Mesenchymal stem cell (in vitro differentiated cells and primary cell): ENCODE measurements around the gene TALDO1.
A peak's percentile ranks its signal among the peaks of the same experiment; 100 is the strongest.

ENCODE experiments used
- DNase-seq: peaks from one replicate; pipeline ENCODE4 v3.0.0-alpha.2; 2013
- H2AFZ ChIP-seq: one replicate; pipeline ENCODE4 v1.6.1; 2013; ENCODE audit warnings: low read depth, mild to moderate bottlenecking, control low read depth, inconsistent platforms, low read length, moderate library complexity
- H2AK5ac ChIP-seq: 2 replicates; pipeline ENCODE4 v1.6.1; 2013; ENCODE audit warnings: low read length, moderate library complexity, mild to moderate bottlenecking, inconsistent platforms; ENCODE audit not compliant: severe bottlenecking
- H2BK120ac ChIP-seq: one replicate; pipeline ENCODE4 v1.6.1; 2013; ENCODE audit warnings: low read depth, mild to moderate bottlenecking, inconsistent platforms, low read length, moderate library complexity
- H2BK12ac ChIP-seq, 2 experiments: one replicate each; pipeline ENCODE4 v1.6.1; 2013; ENCODE audit warnings: inconsistent platforms in 2 of 2, low read length in 2 of 2, mild to moderate bottlenecking in 2 of 2, moderate library complexity in 2 of 2, control low read depth in 1 of 2
- H2BK15ac ChIP-seq: one replicate; pipeline ENCODE4 v1.6.1; 2013; ENCODE audit warnings: mild to moderate bottlenecking, low read depth, inconsistent platforms; ENCODE audit not compliant: poor library complexity, severe bottlenecking
- H2BK5ac ChIP-seq: 2 replicates; pipeline ENCODE4 v1.6.1; 2013; ENCODE audit warnings: low read depth, mild to moderate bottlenecking, low read length, control low read depth, inconsistent platforms; ENCODE audit not compliant: poor library complexity, severe bottlenecking
- H3K14ac ChIP-seq, 2 experiments: one replicate each; pipeline ENCODE4 v1.6.1; 2013; ENCODE audit warnings: inconsistent platforms in 2 of 2, low read length in 2 of 2, control low read depth in 1 of 2, mild to moderate bottlenecking in 1 of 2, moderate library complexity in 1 of 2
- H3K18ac ChIP-seq, 2 experiments: one replicate each; pipeline ENCODE4 v1.6.1; 2013; ENCODE audit warnings: inconsistent platforms in 2 of 2, low read length in 2 of 2, control low read depth in 1 of 2, low read depth in 1 of 2, mild to moderate bottlenecking in 1 of 2
- H3K23ac ChIP-seq, 2 experiments: one replicate each; pipeline ENCODE4 v1.6.1; 2013; ENCODE audit warnings: inconsistent platforms in 2 of 2, low read length in 2 of 2, mild to moderate bottlenecking in 2 of 2, moderate library complexity in 2 of 2, control low read depth in 1 of 2
- H3K27ac ChIP-seq: 2 replicates; pipeline ENCODE4 v1.5.1; 2013; ENCODE audit warnings: mild to moderate bottlenecking, moderate library complexity, low read length, control low read depth, inconsistent platforms; ENCODE audit not compliant: poor library complexity, severe bottlenecking
- H3K27me3 ChIP-seq, 2 experiments: 2 replicates each; pipeline versions ENCODE4 v1.6.1 to v1.7.0; 2013; ENCODE audit warnings: low read length in 2 of 2, mild to moderate bottlenecking in 2 of 2, moderate library complexity in 2 of 2, control low read depth in 1 of 2, inconsistent platforms in 1 of 2; ENCODE audit not compliant: control insufficient read depth in 1 of 2, insufficient read depth in 1 of 2
- H3K36me3 ChIP-seq, 2 experiments: 2 replicates each; pipeline versions ENCODE4 v1.6.1 to v1.7.0; 2013; ENCODE audit warnings: low read length in 2 of 2, control low read depth in 1 of 2, inconsistent platforms in 1 of 2, low read depth in 1 of 2, mild to moderate bottlenecking in 1 of 2; ENCODE audit not compliant: insufficient read depth in 2 of 2, control insufficient read depth in 1 of 2
- H3K4ac ChIP-seq, 2 experiments: one replicate each; pipeline ENCODE4 v1.6.1; 2013; ENCODE audit warnings: inconsistent platforms in 2 of 2, low read length in 2 of 2, mild to moderate bottlenecking in 2 of 2, moderate library complexity in 2 of 2, control low read depth in 1 of 2, low read depth in 1 of 2
- H3K4me1 ChIP-seq: 2 replicates; pipeline ENCODE4 v1.6.1; 2013; ENCODE audit warnings: low read depth, low read length, control low read depth; ENCODE audit not compliant: control insufficient read depth, insufficient read depth
- H3K4me2 ChIP-seq: 2 replicates; pipeline ENCODE4 v1.6.1; 2013; ENCODE audit warnings: low read length, mild to moderate bottlenecking, inconsistent platforms; ENCODE audit not compliant: poor library complexity, severe bottlenecking
- H3K4me3 ChIP-seq, 2 experiments: 2 replicates each; pipeline versions ENCODE4 v1.5.1 to v1.7.0; 2013; ENCODE audit warnings: low read length in 2 of 2, mild to moderate bottlenecking in 2 of 2, control low read depth in 1 of 2, low read depth in 1 of 2; ENCODE audit not compliant: insufficient read depth in 1 of 2
- H3K79me1 ChIP-seq: replicated peaks from 2 replicates; pipeline ENCODE4 v1.6.1; 2013; ENCODE audit warnings: mild to moderate bottlenecking, control low read depth, low read length, inconsistent platforms; ENCODE audit not compliant: poor library complexity, severe bottlenecking
- H3K9ac ChIP-seq: 2 replicates; pipeline ENCODE4 v1.7.0; 2013; ENCODE audit warnings: mild to moderate bottlenecking, low read length, moderate library complexity
- H3K9me3 ChIP-seq: 2 replicates; pipeline ENCODE4 v1.7.0; 2013; ENCODE audit warnings: mild to moderate bottlenecking, low read length; ENCODE audit not compliant: control insufficient read depth
- H4K8ac ChIP-seq: one replicate; pipeline ENCODE4 v1.6.1; 2013; ENCODE audit warnings: inconsistent platforms, mild to moderate bottlenecking, low read length, moderate library complexity
- H4K91ac ChIP-seq: one replicate; pipeline ENCODE4 v1.6.1; 2013; ENCODE audit warnings: mild to moderate bottlenecking, low read length, inconsistent platforms
- WGBS: methylation state at CpG from one replicate; pipeline ENCODE4 v1.1.7; 2013; ENCODE audit warnings: mixed read lengths; 5-methylcytosine and 5-hydroxymethylcytosine counted together

TALDO1 gene

DNA sequence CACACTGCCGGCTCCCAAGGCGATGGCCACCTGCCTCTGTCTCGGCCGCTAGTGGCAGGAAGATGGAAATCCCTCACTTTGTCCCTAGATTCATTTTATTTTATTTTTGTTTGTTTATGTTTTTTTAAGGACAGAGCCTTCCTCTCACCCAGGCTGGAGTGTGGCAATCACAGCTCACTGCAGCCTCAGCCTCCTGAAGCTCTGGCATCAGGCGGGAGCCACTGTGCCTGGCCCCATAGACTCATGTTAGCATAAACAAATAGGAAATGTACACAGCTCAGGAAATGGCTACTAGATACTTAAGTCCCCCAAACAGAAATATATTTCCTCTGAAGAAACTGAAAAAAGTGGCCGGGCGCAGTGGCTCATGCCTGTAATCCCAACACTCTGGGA lies 48.2 kb upstream of the TALDO1 start:
- peaks cover 29 to 36% of the 10 kb centered on the region in 2 experiments for H3K36me3 ChIP-seq
- H3K14ac ChIP-seq, result no peak overlapping the region
- no peak overlapping the region for H2BK15ac ChIP-seq
- peaks cover 12% of the 10 kb centered on the region for H3K79me1 ChIP-seq
- no peak overlapping the region for H4K8ac ChIP-seq
- WGBS, result 21% methylated on average over 4 of the region's 7 CpGs
- H3K4me2 ChIP-seq, result no peak overlapping the region
- H3K4me3 ChIP-seq, result no peak overlapping the region
- peak; percentile 86 for DNase-seq
- no peak overlapping the region for H3K4ac ChIP-seq
- no peak overlapping the region for H2BK5ac ChIP-seq
- no peak overlapping the region for H3K23ac ChIP-seq
- H3K9ac ChIP-seq, result peak overlapping the region; percentile 32
- no peak overlapping the region for H2AFZ ChIP-seq
- H2BK120ac ChIP-seq, result no peak overlapping the region
- H3K9me3 ChIP-seq, result no peaks in the 10 kb centered on the region
- H2AK5ac ChIP-seq, result no peak overlapping the region
- peaks cover 50% of the 10 kb centered on the region for H3K4me1 ChIP-seq
- no peaks in the 10 kb centered on the region for H3K27me3 ChIP-seq
- peak overlapping the region in 1 of 2 experiments; percentile 90 for H2BK12ac ChIP-seq
- peak overlapping the region; percentile 19 for H4K91ac ChIP-seq
- H3K18ac ChIP-seq, result peak overlapping the region; percentile 16 to 82
- peak overlapping the region; percentile 1 for H3K27ac ChIP-seq

DNA sequence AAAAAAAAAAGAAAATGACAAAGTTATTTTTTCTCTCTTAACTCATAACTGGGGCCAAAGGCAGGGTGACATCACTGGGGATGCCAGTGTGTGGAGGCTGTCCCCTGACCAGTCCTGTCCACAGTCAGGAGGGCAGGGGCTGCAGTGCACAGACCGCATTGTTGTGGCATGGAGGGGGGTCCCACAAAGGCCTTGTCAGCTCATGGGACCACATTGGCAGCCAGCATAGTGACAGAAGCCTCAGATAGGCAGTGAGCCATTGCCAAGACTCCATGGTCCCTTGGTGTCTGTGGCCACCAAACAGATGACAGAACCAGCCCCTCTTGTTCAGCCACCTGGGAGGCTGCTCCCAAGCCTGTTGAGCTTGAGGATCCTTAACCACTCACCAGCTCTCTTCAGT lies 47.5 kb upstream of the TALDO1 start:
- Histone ChIP-seq H3K4me2 (no peak overlapping the region), H2BK120ac (peak overlapping the region; percentile 21), H3K9ac (no peak overlapping the region), H2BK12ac (peak overlapping the region in 1 of 2 experiments; percentile 81), H3K23ac (no peak overlapping the region), H2BK15ac (no peak overlapping the region), H3K18ac (peak overlapping the region in 1 of 2 experiments; percentile 90), H2BK5ac (no peak overlapping the region), H3K4ac (no peak overlapping the region), H3K14ac (peak overlapping the region in 1 of 2 experiments; percentile 15), H4K91ac (peak overlapping the region; percentile 74), H3K4me3 (no peak overlapping the region), H2AK5ac (no peak overlapping the region), H3K27ac (no peak overlapping the region), H3K79me1 (peaks cover 11% of the 10 kb centered on the region), H3K36me3 (peaks cover 34 to 41% of the 10 kb centered on the region in 2 experiments), H2AFZ (no peak overlapping the region), H3K9me3 (no peaks in the 10 kb centered on the region), H3K4me1 (peaks cover 50% of the 10 kb centered on the region), H3K27me3 (no peaks in the 10 kb centered on the region), H4K8ac (no peak overlapping the region)
- peak; percentile 26 for DNase-seq
- 93% methylated on average over 1 of the region's 1 CpG for WGBS

DNA sequence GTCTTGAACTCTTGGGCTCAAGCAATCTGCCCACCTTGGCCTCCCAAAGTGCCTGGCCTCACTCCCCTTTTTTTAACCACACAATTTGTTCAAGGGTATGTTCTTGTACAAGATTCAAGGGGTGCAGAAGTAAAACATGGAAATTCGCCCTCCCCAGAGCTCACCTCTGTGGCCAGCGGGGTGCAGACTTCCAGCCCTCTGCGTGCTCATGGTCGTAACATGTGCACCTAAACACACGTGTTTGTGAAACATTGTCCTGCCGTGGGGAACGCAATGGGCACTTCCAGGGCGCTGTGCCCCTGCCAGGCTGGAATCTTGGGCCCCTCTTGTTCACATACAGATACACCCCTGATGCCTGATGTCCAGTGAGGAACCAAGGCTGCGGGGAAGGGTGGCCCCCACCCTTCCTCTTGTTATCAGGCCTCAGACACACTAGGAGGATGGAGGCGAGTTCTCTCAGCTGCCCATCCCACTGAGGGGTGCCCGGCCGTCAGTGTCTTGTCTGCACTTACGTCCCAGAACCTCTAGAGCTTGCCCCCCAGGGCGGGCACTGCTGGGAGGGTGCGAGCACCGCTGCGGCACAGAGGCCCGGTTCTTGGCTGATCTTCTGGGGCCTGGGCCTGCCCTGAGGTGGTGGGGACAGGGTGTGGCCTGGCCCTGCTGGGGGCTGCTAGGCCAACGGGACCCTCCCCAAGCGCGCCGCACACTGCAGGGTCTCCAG lies 45.4 kb upstream of the TALDO1 start:
- Histone ChIP-seq H3K36me3 (peaks cover 40 to 42% of the 10 kb centered on the region in 2 experiments), H2AFZ (no peak overlapping the region), H3K4me1 (peaks cover 58% of the 10 kb centered on the region), H3K9ac (peak overlapping the region; percentile 54), H3K79me1 (peaks cover 11% of the 10 kb centered on the region), H3K14ac (peak overlapping the region in 1 of 2 experiments; percentile 66), H2BK15ac (peak overlapping the region; percentile 8), H3K4me3 (peak overlapping the region in 1 of 2 experiments; percentile 22), H3K4ac (peak overlapping the region in 1 of 2 experiments; percentile 24), H4K91ac (peak overlapping the region; percentile 11), H3K9me3 (no peaks in the 10 kb centered on the region), H3K27me3 (no peaks in the 10 kb centered on the region), H2BK120ac (no peak overlapping the region), H2BK12ac (no peak overlapping the region), H2BK5ac (no peak overlapping the region), H3K27ac (no peak overlapping the region), H3K18ac (no peak overlapping the region), H3K4me2 (no peak overlapping the region), H4K8ac (peak overlapping the region; percentile 35), H3K23ac (no peak overlapping the region), H2AK5ac (peak overlapping the region; percentile 75)
- no peak for DNase-seq
- 96% methylated on average over 22 of the region's 22 CpGs for WGBS
